Measurements from ENCODE around the gene SUV39H2.
A peak's percentile ranks its signal among the peaks of the same experiment; 100 is the strongest.
"Not testable (repeated sequence)": the region's sequence is repeated elsewhere in the genome, so short reads cannot be mapped to it uniquely, and the experiment has no call there.

Gene SUV39H2, protein sequence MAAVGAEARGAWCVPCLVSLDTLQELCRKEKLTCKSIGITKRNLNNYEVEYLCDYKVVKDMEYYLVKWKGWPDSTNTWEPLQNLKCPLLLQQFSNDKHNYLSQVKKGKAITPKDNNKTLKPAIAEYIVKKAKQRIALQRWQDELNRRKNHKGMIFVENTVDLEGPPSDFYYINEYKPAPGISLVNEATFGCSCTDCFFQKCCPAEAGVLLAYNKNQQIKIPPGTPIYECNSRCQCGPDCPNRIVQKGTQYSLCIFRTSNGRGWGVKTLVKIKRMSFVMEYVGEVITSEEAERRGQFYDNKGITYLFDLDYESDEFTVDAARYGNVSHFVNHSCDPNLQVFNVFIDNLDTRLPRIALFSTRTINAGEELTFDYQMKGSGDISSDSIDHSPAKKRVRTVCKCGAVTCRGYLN

GRCh38 chr10:14878266-14879123 is at the start of gene SUV39H2:
Gene SUV39H2, plus strand, starts transcription at chr10:14878866. Its CDS starts 23 bp downstream, at chr10:14878889.
- DNase-seq, result peak; percentile 65

- DNase-seq, result no peak
These were observed 45.6 kb upstream of the SUV39H2 start for GRCh38 chr10:14833106-14833505.

GRCh38 chr10:14836208-14836607 is 42.5 kb upstream of the SUV39H2 start:
- no peak for DNase-seq

DNA sequence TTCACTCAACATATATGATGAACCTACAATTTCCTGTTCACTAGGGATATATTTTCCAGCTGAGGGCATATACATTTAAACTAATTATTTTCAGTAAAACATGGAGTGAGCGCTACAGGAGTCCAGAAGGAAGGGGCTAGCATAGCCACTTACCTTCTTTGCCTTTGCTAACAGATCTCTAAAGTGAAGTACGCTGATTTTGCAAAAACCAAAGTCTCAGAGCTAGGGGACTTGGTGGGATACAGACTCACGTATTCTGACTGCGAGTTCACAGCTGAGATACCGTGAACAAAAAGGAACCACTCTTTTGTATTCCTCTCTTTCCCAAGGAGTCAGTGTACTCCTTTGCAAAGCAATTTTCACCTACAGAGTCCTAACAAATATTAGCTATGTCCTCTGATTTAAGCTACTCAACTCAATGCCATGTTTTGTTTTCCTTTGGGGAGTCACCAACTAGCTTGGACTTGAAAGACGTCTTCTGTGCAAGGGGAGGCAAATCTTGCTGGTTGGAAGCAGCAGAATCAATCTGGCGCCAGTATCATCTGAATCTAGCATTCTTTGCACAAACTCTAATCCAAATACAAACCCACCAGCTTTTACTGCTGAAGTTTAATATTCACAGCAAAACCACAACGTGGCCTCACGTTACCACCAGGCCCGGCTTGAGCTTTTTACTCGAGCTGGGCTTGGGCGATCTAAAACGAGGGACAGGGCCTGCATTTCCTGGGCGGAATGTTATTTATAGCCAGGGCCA is 41.5 kb upstream of the SUV39H2 start:
- DNase-seq, result no peak

GRCh38 chr10:14837757-14838581 is 40.7 kb upstream of the SUV39H2 start, which contains the start of the genes CDNF, HSPA14 and MSANTD7:
Gene CDNF, minus strand, starts transcription at chr10:14838037. Its CDS starts 91 bp downstream, at chr10:14837946.
Gene HSPA14, plus strand, starts transcription at chr10:14838306. Its CDS starts 97 bp downstream, at chr10:14838403.
Gene MSANTD7, plus strand, starts transcription at chr10:14838306. Its CDS starts 3,979 bp downstream, at chr10:14842285.
- DNase-seq, result peak; percentile 84

DNA sequence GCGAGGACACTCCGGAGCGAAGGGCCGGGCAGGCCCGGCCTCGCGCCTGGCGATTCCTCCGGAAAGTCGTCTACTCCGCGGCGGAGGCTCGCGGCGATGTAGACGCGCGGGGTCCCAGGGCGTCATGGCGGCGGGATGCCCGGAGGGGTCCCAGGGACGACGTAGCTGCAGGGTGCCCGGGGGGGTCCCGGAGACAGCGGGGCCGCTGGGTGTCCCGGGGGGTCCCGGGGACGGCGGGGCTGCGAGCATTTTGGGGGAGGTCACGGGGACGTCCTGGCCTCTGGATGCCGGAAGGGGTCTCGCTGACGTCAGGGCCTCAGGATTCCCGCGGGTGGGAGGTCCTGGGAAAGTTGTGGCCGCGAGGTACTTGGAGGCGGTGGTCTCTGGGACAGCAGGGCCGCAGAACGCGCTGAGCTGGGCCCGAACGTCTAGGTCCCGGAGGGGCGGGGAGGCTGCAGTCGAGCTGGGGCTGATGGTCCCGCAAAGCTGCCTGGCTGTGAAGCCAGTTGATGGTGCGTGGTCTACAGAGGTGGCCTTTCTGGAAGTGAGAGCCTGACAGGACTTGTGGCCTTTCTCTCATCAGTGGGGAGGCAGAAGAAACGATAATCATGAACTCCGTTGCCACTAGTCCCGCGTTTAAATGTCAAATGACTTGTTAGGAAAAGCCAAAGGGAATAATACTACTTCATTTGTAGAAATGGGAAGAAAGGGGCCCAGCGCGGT is 39.9 kb upstream of the SUV39H2 start:
- no peak for DNase-seq

- no peak for DNase-seq
These were observed 39.4 kb upstream of the SUV39H2 start for GRCh38 chr10:14839305-14839695.

DNA sequence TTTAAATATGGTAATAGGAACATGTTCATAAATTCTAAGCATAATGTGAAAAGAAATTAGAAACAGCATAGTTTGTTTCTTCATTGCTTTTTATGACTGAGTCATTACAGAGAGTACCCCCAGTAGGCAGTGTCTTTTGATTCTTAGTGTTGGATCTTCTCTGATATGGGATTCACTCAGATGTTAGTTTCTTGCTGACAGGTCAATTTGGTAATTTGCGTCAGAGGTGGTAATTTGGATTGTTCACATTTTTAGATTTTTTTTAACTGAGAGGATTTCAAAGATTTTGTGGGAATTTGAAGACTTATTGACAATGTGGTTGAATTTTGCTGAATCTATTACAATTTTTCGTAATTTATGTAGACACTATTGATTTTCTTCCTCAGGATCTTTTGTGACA is 38.5 kb upstream of the SUV39H2 start:
- DNase-seq, result no peak

GRCh38 chr10:14843327-14843988 is 35.2 kb upstream of the SUV39H2 start:
- DNase-seq, result no peak

- no peak for DNase-seq
These were observed 33.7 kb upstream of the SUV39H2 start for GRCh38 chr10:14844948-14845347.

DNA sequence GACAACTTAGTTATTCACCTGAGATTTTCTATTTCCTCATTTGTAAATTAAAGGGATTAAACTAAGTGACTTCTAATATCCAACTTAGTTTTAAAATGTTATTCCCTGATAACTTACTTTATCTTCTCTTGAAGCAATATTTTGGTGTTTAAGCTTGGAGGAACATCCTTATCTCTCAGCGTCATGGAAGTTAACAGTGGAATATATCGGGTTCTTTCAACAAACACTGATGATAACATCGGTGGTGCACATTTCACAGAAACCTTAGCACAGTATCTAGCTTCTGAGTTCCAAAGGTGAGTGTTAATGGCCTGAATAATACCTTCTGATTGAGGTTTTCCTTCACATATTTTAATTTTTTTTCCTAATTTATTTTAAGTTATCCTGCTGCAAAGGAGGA is 26.4 kb upstream of the SUV39H2 start:
- DNase-seq, result no peak

- no peak for DNase-seq
These were observed 23.2 kb upstream of the SUV39H2 start for GRCh38 chr10:14855453-14855852.

DNA sequence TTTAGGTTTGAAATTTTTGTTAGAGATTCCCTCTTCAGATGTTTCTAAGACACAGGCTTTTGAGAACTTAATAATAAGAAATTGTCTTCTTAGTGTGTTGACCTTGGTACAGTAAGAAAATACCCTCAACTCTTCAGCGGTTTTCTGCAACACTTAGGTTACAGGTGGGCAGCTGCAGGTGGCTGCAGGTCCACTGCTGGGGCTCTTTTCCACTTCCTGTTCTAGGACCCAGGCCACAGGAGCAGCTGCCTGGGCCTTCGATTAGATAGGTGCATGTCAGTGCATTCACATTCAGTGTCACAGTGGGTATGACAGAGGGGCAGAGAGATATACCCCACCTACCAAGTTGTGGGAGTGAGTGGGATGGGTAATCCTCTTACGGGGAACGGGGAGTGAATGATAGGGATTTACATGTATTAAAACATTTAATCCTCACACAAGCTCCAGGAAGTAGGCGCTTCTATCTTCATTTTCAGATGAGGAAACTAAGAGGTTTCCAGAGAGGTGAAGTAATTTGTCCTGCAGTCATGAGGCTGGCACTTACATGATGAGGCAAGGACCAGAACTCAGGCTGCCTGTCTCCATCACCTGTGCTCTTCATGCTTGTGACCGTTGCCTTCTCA is 20.2 kb upstream of the SUV39H2 start:
- DNase-seq, result no peak

- no peak for DNase-seq
These were observed 19.6 kb upstream of the SUV39H2 start for GRCh38 chr10:14859043-14859442.

DNA sequence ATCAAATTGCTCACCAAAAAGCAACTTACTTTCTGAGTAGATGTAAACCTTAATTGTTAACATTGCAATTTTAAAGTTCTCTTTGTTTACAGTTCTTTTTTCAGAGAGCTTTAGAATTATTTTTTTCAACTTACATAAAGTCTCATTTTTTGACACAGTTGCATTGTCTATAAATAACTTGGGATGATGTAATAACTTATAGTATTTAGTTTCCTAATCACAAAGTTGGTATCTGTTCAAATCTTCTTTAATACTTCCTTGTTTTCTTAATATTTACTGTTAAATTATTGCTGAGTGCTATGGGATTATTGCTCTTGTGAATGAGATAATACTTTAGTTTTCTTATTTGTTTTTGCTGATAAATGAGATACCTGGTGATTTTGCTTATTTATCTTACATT is 18.9 kb upstream of the SUV39H2 start:
- DNase-seq, result no peak

DNA sequence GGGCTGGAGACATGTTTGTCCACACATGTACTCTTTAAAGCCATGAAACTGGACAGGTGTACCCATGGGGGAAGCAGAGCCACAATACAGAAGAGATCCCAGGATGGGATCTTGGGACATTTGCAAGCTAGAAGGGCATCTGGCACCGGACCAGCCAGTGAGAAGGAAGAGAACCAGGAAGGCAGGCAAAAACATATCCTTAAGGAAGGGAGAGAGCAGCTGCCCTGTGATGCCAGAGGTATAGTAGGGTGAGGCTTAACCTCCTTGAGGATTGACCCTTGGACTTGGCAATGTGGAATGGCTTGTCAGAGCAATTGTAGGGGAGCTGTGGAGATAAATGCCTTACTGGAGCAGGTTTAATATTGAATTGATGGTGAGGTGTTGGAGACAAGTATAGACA is 17.9 kb upstream of the SUV39H2 start:
- no peak for DNase-seq

DNA sequence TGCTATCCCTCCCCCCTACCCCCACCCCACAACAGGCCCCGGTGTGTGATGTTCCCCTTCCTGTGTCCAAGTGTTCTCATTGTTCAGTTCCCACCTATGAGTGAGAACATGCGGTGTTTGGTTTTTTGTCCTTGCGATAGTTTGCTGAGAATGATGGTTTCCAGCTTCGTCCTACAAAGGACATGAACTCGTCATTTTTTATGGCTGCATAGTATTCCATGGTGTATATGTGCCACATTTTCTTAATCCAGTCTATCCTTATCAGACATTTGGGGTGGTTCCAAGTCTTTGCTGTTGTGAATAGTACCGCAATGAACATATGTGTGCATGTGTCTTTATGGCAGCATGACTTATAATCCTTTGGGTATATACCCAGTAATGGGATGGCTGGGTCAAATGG is 14.2 kb upstream of the SUV39H2 start:
- DNase-seq, result not testable (repeated sequence)

DNA sequence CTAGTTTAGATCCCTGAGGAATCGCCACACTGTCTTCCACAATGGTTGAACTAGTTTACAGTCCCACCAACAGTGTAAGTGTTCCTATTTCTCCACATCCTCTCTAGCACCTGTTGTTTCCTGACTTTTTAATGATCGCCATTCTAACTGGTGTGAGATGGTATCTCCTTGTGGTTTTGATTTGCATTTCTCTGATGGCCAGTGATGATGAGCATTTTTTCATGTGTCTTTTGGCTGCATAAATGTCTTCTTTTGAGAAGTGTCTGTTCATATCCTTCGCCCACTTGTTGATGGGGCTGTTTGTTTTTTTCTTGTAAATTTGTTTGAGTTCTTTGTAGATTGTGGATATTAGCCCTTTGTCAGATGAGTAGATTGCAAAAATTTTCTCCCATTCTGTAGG is 13.8 kb upstream of the SUV39H2 start:
- DNase-seq, result not testable (repeated sequence)

DNA sequence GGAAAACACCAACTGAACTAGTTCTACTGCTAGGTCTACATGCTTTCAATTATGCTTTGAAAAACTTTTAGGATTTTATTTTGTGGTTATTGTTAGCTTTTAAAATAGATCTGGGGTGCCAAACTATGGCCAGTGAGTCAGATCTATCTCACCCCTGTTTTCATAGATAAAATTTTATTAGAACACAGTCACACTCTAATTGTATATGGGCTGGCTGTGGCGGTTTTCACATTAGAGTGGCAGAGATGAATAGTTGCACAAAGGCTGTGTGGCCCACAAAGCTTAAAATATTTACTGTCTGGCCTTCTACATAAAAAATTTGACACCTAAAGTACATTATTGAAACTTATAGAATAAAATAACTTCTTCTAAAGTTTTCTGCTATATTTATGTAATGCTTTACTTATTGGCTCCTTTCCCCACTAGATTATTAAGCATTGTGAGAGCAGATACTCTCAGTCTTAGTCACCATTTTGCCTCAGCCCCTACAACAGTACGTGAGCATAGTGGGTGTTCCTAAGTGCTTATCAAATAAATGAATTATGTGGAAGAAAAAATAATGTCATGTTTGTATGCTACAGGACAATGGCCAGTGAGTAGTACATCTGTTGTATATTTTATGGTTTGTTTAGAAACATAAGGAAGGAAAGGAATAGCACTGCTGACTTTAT is 5.4 kb upstream of the SUV39H2 start:
- no peak for DNase-seq

DNA sequence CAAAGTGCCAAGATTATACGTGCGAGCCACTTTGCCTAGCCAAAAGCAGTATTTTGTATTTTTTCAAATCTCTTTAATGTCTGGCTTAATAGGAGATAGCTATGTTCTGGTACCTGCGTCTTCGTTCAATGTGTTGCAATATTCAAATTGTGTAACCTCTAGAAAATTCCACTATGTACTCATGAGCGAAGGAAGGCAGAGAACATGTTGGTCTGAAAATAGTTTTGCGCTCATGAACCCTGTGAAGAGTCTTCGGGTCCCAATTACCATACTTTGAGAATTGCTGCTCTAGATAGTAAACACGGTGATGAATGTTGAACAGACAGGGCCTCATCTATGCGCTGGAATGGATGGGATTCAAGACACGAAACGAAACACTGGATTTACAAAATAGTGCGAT is 2.7 kb upstream of the SUV39H2 start:
- no peak for DNase-seq
